ENCODE data around the gene DOK6. TPM values are rescaled to one million over a fixed set of nuclear protein-coding genes. Genes with fewer than 3 reads are reported as not detected.

Gene DOK6
- total and polyA plus RNA-seq, 9 of the 15 experiments (the other 6 are each of a cell fraction or from before 2014, with no cell fraction given) = not detected

DNA sequence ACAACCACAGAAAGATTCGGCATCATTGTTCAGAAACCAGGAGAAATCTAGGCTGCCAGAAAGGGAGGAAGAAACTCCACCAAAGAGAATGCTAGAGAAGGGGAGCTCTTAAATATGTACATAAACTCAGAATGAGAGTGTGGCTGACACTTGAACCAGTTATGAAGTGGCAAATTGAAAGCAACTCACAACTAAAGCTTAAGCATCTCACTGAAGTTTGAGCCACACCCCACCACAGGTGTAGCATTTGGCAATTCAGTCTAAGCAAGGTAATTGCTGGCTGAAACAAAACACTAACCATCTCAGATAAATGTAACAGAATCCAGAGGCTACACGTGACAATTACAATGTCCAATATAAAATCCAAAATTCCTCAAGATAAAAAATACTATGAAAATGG is 168.4 kb downstream of the DOK6 start:
- TF ChIP-seq U2AF1 (optimal IDR thresholded peaks at IDR 0.05; ENCODE audit: low read depth, low read length) (no peak), ADNP (tag; IDR thresholded peaks at IDR 0.05) (no peak), GABPB2 (CRISPR knock-in tag; conservative IDR thresholded peaks at IDR 0.05) (no peak), TCFL5 (CRISPR knock-in tag; conservative IDR thresholded peaks at IDR 0.05) (no peak), SMARCA5 (IDR thresholded peaks at IDR 0.05) (no peak), BACH1 (tag; IDR thresholded peaks at IDR 0.05) (no peak), ZNF12 (CRISPR knock-in tag; IDR thresholded peaks at IDR 0.05) (no peak), TBL1XR1 (IDR thresholded peaks at IDR 0.05; ENCODE audit: low read length in 2 of 2) (no peak)
- TF ChIP-seq, protein P1, sequence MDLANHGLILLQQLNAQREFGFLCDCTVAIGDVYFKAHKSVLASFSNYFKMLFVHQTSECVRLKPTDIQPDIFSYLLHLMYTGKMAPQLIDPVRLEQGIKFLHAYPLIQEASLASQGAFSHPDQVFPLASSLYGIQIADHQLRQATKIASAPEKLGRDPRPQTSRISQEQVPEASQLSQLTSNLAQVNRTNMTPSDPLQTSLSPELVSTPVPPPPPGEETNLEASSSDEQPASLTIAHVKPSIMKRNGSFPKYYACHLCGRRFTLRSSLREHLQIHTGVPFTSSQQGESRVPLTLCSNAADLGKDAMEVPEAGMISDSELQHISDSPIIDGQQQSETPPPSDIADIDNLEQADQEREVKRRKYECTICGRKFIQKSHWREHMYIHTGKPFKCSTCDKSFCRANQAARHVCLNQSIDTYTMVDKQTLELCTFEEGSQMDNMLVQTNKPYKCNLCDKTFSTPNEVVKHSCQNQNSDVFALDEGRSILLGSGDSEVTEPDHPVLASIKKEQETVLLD (IDR thresholded peaks at IDR 0.05) = no peak
- TF ChIP-seq, protein P2, sequence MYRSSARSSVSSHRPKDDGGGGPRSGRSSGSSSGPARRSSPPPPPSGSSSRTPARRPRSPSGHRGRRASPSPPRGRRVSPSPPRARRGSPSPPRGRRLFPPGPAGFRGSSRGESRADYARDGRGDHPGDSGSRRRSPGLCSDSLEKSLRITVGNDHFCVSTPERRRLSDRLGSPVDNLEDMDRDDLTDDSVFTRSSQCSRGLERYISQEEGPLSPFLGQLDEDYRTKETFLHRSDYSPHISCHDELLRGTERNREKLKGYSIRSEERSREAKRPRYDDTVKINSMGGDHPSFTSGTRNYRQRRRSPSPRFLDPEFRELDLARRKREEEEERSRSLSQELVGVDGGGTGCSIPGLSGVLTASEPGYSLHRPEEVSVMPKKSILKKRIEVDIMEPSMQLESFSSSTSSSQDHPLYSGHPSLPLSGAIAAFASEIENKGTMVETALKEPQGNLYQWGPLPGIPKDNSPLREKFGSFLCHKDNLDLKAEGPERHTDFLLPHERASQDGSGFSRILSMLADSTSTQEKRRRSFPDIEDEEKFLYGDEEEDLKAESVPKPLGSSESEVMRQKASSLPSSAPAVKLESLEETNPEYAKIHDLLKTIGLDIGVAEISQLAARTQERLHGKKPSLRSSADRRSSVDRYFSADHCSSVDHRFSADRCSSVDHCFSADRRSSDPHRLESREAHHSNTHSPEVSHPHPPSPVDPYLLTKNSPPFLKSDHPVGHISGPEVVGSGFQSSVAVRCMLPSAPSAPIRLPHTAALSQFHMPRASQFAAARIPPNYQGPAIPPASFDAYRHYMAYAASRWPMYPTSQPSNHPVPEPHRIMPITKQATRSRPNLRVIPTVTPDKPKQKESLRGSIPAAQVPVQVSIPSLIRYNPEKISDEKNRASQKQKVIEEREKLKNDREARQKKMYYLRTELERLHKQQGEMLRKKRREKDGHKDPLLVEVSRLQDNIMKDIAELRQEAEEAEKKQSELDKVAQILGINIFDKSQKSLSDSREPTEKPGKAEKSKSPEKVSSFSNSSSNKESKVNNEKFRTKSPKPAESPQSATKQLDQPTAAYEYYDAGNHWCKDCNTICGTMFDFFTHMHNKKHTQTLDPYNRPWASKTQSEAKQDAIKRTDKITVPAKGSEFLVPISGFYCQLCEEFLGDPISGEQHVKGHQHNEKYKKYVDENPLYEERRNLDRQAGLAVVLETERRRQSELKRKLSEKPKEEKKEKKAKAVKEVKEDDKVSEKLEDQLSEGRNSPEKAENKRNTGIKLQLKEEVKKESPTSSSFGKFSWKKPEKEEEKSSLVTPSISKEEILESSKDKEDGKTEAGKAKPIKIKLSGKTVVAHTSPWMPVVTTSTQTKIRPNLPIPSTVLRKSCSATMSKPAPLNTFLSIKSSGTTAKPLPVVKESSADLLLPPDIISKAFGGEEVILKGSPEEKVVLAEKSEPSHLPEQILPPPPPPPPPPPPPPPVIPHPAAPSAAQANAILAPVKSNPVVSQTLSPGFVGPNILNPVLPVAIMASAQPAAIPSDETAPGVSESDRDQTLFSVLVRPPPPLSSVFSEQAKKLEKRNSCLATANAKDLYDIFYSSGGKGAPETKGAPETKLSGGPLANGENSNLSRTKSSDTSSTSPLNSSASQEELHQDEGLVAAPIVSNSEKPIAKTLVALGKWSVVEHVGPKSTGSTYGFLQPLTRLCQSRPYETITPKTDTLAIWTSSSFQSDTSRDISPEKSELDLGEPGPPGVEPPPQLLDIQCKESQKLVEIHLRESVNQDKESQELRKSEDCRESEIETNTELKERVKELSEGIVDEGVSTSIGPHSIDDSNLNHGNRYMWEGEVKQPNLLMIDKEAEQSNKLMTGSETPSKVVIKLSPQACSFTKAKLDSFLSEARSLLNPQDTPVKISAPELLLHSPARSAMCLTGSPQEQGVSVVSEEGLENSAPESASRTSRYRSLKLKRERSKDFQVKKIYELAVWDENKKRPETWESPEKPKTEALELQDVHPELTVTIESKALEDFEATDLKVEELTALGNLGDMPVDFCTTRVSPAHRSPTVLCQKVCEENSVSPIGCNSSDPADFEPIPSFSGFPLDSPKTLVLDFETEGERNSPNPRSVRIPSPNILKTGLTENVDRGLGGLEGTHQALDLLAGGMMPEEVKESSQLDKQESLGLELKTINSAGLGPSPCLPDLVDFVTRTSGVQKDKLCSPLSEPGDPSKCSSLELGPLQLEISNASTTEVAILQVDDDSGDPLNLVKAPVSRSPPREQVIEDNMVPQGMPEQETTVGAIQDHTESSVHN (IDR thresholded peaks at IDR 0.05; ENCODE audit: borderline replicate concordance in 1 of 2, low read depth in 1 of 2) = no peak
- TF ChIP-seq, protein P3, sequence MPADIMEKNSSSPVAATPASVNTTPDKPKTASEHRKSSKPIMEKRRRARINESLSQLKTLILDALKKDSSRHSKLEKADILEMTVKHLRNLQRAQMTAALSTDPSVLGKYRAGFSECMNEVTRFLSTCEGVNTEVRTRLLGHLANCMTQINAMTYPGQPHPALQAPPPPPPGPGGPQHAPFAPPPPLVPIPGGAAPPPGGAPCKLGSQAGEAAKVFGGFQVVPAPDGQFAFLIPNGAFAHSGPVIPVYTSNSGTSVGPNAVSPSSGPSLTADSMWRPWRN (IDR thresholded peaks at IDR 0.05; ENCODE audit: low read depth) = no peak
- no peaks in the 10 kb centered on the region; the same call in 1 of the 2 replicates for H3K9me3 ChIP-seq (replicated peaks; ENCODE audit: control insufficient read depth, insufficient read depth, low read depth, low read length)
- no peak overlapping the region for H2AFZ ChIP-seq (ENCODE audit: low read depth, low read length)
- no peaks in the 10 kb centered on the region for H3K9me1 ChIP-seq (ENCODE audit: control insufficient read depth, insufficient read depth, low read length)
- no peaks in the 10 kb centered on the region for H3K36me3 ChIP-seq (ENCODE audit: control insufficient read depth, insufficient read depth, low read length)
- no peaks in the 10 kb centered on the region for H3K27me3 ChIP-seq (ENCODE audit: control insufficient read depth in 2 of 2, insufficient read depth in 2 of 2, low read length in 2 of 2)
- DNase-seq (ENCODE audit: extremely low read depth in 1 of 4, low spot score in 3 of 4) (no peak), FAIRE-seq (no peak), ATAC-seq (no peak)
- no peak overlapping the region for H3K4me3 ChIP-seq
- no peak overlapping the region for H3K27ac ChIP-seq (ENCODE audit: extremely low read depth, low read depth, low read length)
- POLR2A ChIA-PET = no interaction called here
- intact Hi-C loops (cut with micrococcal nuclease) (no loop called here), in situ Hi-C loops (cut with MboI) (no loop called here)
- no peaks in the 10 kb centered on the region for H3K79me2 ChIP-seq (ENCODE audit: control insufficient read depth, insufficient read depth, low read length)
- H3K9ac ChIP-seq (ENCODE audit: insufficient read depth in 1 of 2, low read depth in 2 of 2, low read length in 2 of 2) = no peak overlapping the region
- no peaks in the 10 kb centered on the region for H4K20me1 ChIP-seq (replicated peaks; ENCODE audit: control insufficient read depth, insufficient read depth, low read length)
- no peaks in the 10 kb centered on the region for H3K4me1 ChIP-seq (replicated peaks in 1 of 2; ENCODE audit: control insufficient read depth in 2 of 2, insufficient read depth in 2 of 2, low read length in 2 of 2)
- CTCF ChIA-PET (ENCODE audit: low intra/inter-chr PET ratio) = no interaction called here
- no TSS peak for BruUV-seq (replicated peaks)
- H3K4me2 ChIP-seq (ENCODE audit: insufficient read depth, low read length) = no peak overlapping the region
- 4% methylated on average over 2 of the region's 2 CpGs for WGBS (ENCODE audit: insufficient coverage, low coverage, missing lambda C conversion rate)
